Measurements from ENCODE around the gene SHOC2.

The SHOC2 gene

GRCh38 chr10:110883924-110884323 is 35.5 kb upstream of the SHOC2 start:
- in situ Hi-C loops (cut with MboI; ENCODE audit: low pct_unique_long_range_greater_than_20kb, low sequenced_read_pairs, unreplicated experiment): loop anchor here (10.0 kb wide), 1 partner anchor 139 kb away; no protein-coding TSS in a partner anchor
- no peak for DNase-seq (ENCODE audit: low spot score)
- no peak for TF ChIP-seq CTCF (IDR thresholded peaks at IDR 0.05; ENCODE audit: extremely low read depth, insufficient read depth, missing control alignments)

- in situ Hi-C loops (cut with MboI; ENCODE audit: low pct_unique_long_range_greater_than_20kb, low sequenced_read_pairs, unreplicated experiment): loop anchor here (10.0 kb wide), 1 partner anchor 141 kb away; no protein-coding TSS in a partner anchor
- no peak for DNase-seq (ENCODE audit: low spot score)
- no peak for TF ChIP-seq CTCF (IDR thresholded peaks at IDR 0.05; ENCODE audit: extremely low read depth, insufficient read depth, missing control alignments)
These were observed 33.3 kb upstream of the SHOC2 start for GRCh38 chr10:110885932-110886674.

GRCh38 chr10:110887560-110887959 is 31.8 kb upstream of the SHOC2 start:
- TF ChIP-seq CTCF (IDR thresholded peaks at IDR 0.05; ENCODE audit: extremely low read depth, insufficient read depth, missing control alignments): no peak
- DNase-seq (ENCODE audit: low spot score): no peak
- in situ Hi-C loops (cut with MboI; ENCODE audit: low pct_unique_long_range_greater_than_20kb, low sequenced_read_pairs, unreplicated experiment): loop anchor here (10.0 kb wide), 1 partner anchor 143 kb away; no protein-coding TSS in a partner anchor

- in situ Hi-C loops (cut with MboI; ENCODE audit: low pct_unique_long_range_greater_than_20kb, low sequenced_read_pairs, unreplicated experiment): no loop called here
- no peak for DNase-seq (ENCODE audit: low spot score)
- TF ChIP-seq CTCF (IDR thresholded peaks at IDR 0.05; ENCODE audit: extremely low read depth, insufficient read depth, missing control alignments): no peak
These were observed 26.7 kb upstream of the SHOC2 start for GRCh38 chr10:110892602-110893288.

DNA sequence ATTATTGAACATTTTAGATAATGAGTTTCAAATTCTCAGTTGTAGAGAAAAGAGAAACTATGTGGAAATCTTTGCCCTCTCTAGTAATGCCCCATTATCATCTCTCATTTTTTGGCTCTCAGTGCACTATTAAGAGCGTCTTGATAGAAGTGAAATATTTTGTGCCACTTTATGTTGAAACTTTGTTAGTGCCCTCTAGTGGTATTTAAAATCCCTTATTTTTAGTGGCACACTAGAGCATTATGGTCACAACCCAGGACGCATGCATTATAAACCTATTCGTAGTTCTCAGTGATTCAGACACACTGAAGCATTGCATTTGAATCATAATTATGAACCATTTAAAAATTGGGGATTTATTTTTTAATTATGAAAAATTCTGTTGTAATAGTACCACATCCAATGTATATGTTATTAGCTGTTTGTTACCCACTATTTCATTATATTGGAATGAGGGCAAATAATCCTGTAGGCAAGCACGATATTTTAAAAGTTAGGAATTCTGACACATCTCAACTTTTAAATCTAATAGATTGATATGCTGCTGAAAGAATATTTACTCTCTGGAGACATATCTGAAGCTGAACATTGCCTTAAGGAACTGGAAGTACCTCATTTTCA is 25.7 kb upstream of the SHOC2 start:
- in situ Hi-C loops (cut with MboI; ENCODE audit: low pct_unique_long_range_greater_than_20kb, low sequenced_read_pairs, unreplicated experiment): no loop called here
- peak; percentile 35 for DNase-seq (ENCODE audit: low spot score)
- TF ChIP-seq CTCF (IDR thresholded peaks at IDR 0.05; ENCODE audit: extremely low read depth, insufficient read depth, missing control alignments): peak; percentile 50

DNA sequence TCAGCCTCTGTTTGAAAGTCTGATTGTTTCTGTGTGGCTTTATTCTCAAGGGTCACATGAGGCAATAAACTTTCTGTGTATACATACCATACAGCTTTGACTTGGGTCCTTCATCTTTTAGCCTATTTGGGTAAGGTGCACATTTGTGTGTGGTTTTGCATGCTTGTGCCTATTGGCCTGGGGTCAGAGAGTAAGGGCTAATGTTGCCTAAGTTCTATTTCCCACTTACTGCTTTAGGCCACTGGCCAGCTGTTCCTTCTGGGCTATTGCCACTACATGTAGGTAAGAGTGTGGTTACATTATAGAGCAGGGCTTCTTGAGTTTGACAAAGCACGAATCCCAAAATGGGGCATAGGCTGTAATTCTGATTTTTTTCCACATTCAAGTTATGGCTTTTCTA is 22.2 kb upstream of the SHOC2 start:
- no peak for DNase-seq (ENCODE audit: low spot score)
- in situ Hi-C loops (cut with MboI; ENCODE audit: low pct_unique_long_range_greater_than_20kb, low sequenced_read_pairs, unreplicated experiment): no loop called here
- no peak for TF ChIP-seq CTCF (IDR thresholded peaks at IDR 0.05; ENCODE audit: extremely low read depth, insufficient read depth, missing control alignments)
